PFSK-1 (cell line): Measurements from ENCODE around the gene PPIB.

Source experiments
- FOXP2 ChIP-seq: optimal IDR thresholded peaks from 2 replicates; pipeline ENCODE3; 2011; ENCODE audit warnings: borderline replicate concordance, control low read depth, inconsistent platforms; ENCODE audit not compliant: insufficient read depth; ENCODE audit errors: extremely low read length, extremely low read depth
- POLR2AphosphoS5 ChIP-seq: IDR thresholded peaks from 2 replicates; pipeline ENCODE4 v1.6.1; 2012; ENCODE audit warnings: low read depth, mild to moderate bottlenecking, control low read depth, low read length, moderate library complexity
- SIN3A ChIP-seq: IDR thresholded peaks from 2 replicates; pipeline ENCODE4 v1.6.1; 2012; ENCODE audit warnings: mild to moderate bottlenecking, low read length, moderate library complexity, borderline replicate concordance; ENCODE audit not compliant: insufficient read depth
- TAF1 ChIP-seq: IDR thresholded peaks from 2 replicates; pipeline ENCODE4 v1.6.1; 2012; ENCODE audit warnings: low read length, control low read depth, borderline replicate concordance; ENCODE audit not compliant: insufficient read depth
- TF ChIP-seq, protein P1 (sequence below), 2 experiments: IDR thresholded peaks; 2 replicates each; pipeline versions ENCODE4 v1.6.1 to v1.8.0; 2011 to 2012; ENCODE audit warnings: low read depth in 2 of 2, low read length in 2 of 2, control low read depth in 1 of 2, inconsistent platforms in 1 of 2, mild to moderate bottlenecking in 1 of 2, moderate library complexity in 1 of 2; ENCODE audit not compliant: insufficient read depth in 1 of 2

DNA sequence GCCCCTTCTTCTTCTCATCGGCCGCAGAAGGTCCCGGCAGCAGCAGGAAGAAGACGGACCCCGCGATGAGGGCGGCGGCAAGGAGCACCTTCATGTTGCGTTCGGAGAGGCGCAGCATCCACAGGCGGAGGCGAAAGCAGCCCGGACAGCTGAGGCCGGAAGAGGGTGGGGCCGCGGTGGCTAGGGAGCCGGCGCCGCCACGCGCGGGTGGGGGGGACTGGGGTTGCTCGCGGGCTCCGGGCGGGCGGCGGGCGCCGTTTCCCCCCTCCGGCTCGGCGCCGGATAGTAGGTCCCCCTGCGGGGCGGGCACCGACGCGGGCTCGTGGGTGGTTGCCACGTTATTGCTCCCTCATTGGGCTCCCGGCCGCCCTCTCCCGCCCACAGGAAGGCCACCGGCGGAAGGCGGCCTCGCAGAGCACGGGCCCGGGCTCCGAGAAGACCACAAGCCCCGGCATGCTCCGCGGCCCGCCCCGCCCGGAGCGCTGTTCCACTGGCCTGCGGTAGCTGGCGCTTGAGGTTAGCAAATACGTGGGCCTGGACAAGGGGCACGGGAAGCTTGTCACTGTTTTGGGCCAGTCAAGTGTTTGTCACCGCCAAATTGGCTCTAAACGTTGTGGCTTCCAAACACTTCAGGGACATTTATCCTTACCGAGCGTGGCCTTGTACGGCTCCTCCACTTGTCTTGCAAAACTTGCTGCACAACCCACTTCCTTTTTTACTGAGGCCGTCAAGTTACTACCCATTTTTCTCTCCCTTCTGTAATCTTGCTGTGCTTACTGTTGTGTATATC lies at the start of gene PPIB:
- TF ChIP-seq, protein P1, sequence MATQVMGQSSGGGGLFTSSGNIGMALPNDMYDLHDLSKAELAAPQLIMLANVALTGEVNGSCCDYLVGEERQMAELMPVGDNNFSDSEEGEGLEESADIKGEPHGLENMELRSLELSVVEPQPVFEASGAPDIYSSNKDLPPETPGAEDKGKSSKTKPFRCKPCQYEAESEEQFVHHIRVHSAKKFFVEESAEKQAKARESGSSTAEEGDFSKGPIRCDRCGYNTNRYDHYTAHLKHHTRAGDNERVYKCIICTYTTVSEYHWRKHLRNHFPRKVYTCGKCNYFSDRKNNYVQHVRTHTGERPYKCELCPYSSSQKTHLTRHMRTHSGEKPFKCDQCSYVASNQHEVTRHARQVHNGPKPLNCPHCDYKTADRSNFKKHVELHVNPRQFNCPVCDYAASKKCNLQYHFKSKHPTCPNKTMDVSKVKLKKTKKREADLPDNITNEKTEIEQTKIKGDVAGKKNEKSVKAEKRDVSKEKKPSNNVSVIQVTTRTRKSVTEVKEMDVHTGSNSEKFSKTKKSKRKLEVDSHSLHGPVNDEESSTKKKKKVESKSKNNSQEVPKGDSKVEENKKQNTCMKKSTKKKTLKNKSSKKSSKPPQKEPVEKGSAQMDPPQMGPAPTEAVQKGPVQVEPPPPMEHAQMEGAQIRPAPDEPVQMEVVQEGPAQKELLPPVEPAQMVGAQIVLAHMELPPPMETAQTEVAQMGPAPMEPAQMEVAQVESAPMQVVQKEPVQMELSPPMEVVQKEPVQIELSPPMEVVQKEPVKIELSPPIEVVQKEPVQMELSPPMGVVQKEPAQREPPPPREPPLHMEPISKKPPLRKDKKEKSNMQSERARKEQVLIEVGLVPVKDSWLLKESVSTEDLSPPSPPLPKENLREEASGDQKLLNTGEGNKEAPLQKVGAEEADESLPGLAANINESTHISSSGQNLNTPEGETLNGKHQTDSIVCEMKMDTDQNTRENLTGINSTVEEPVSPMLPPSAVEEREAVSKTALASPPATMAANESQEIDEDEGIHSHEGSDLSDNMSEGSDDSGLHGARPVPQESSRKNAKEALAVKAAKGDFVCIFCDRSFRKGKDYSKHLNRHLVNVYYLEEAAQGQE (IDR thresholded peaks at IDR 0.05; ENCODE audit: insufficient read depth in 1 of 2, low read depth in 2 of 2, low read length in 2 of 2), result peak; percentile 35 to 47; a peak in 1 of 4 replicates
- TF ChIP-seq POLR2AphosphoS5, result peak; percentile 97
- TF ChIP-seq SIN3A, result peak; percentile 86; the same call in 1 of the 2 replicates
- TF ChIP-seq FOXP2, result peak; percentile 76
- peak; percentile 90 for TF ChIP-seq TAF1
